Hepatocyte (in vitro differentiated cells): ENCODE data around the gene PCBP3.

Experiments
- CTCF ChIP-seq: fragments of 200-600 bp; sonication (generic); IDR thresholded peaks from 2 replicates; pipeline ENCODE4 v1.5.1; 2016; ENCODE audit warnings: antibody characterized with exemption, mild to moderate bottlenecking; ENCODE audit not compliant: poor library complexity
- EZH2 ChIP-seq: fragments of 200-600 bp; sonication (generic); IDR thresholded peaks from 2 replicates; pipeline ENCODE4 v1.6.1; 2016; ENCODE audit warnings: antibody characterized with exemption, mild to moderate bottlenecking, borderline replicate concordance

- TF ChIP-seq EZH2 (no peak), CTCF (no peak)
These were observed 191.3 kb downstream of the PCBP3 start for GRCh38 chr21:45834821-45835293.
